ENCODE measurements around the gene RAB28.

The RAB28 gene

GRCh38 chr4:13522282-13523104 is 38.4 kb upstream of the RAB28 start:
- DNase-seq (ENCODE audit: low read depth in 2 of 2) = no peak
- no peak overlapping the region for H3K4me3 ChIP-seq (replicated peaks in 1 of 2; ENCODE audit: low read depth in 2 of 2, low read length in 2 of 2)
- TF ChIP-seq CTCF (IDR thresholded peaks at IDR 0.05; ENCODE audit: low read depth, low read length) = no peak

- DNase-seq (ENCODE audit: low read depth in 2 of 2) = no peak
- H3K4me3 ChIP-seq (replicated peaks in 1 of 2; ENCODE audit: low read depth in 2 of 2, low read length in 2 of 2) = no peak overlapping the region
- no peak for TF ChIP-seq CTCF (IDR thresholded peaks at IDR 0.05; ENCODE audit: low read depth, low read length)
Measured at GRCh38 chr4:13521047-13521446, 36.9 kb upstream of the RAB28 start.

- TF ChIP-seq CTCF (IDR thresholded peaks at IDR 0.05; ENCODE audit: low read depth, low read length) = no peak
- H3K4me3 ChIP-seq (replicated peaks in 1 of 2; ENCODE audit: low read depth in 2 of 2, low read length in 2 of 2) = no peak overlapping the region
- no peak for DNase-seq (ENCODE audit: low read depth in 2 of 2)
Measured at GRCh38 chr4:13516315-13516860, 32.2 kb upstream of the RAB28 start.

- no peak overlapping the region for H3K4me3 ChIP-seq (replicated peaks in 1 of 2; ENCODE audit: low read depth in 2 of 2, low read length in 2 of 2)
- TF ChIP-seq CTCF (IDR thresholded peaks at IDR 0.05; ENCODE audit: low read depth, low read length) = no peak
- DNase-seq (ENCODE audit: low read depth in 2 of 2) = no peak
Measured at GRCh38 chr4:13515268-13515667, 31.1 kb upstream of the RAB28 start.

GRCh38 chr4:13514722-13515121 is 30.6 kb upstream of the RAB28 start:
- DNase-seq (ENCODE audit: low read depth in 2 of 2) = no peak
- no peak overlapping the region for H3K4me3 ChIP-seq (replicated peaks in 1 of 2; ENCODE audit: low read depth in 2 of 2, low read length in 2 of 2)
- TF ChIP-seq CTCF (IDR thresholded peaks at IDR 0.05; ENCODE audit: low read depth, low read length) = no peak

GRCh38 chr4:13511101-13511500 is 27.0 kb upstream of the RAB28 start:
- no peak for TF ChIP-seq CTCF (IDR thresholded peaks at IDR 0.05; ENCODE audit: low read depth, low read length)
- no peak for DNase-seq (ENCODE audit: low read depth in 2 of 2)

More at GRCh38 chr4:13511101-13511500, 27.0 kb upstream of the RAB28 start:
- no peak overlapping the region for H3K4me3 ChIP-seq (replicated peaks in 1 of 2; ENCODE audit: low read depth in 2 of 2, low read length in 2 of 2)

Data from cardiac fibroblast (primary cell).